HCT116 (cell line): ENCODE data around the gene MEGF6.

Experiments used
- ATF3 ChIP-seq: IDR thresholded peaks from 2 replicates; pipeline ENCODE4 v1.6.1; 2012
- EGR1 ChIP-seq: IDR thresholded peaks from 2 replicates; pipeline ENCODE4 v1.6.1; 2012; ENCODE audit warnings: low read depth
- EZH2 ChIP-seq: fragments of 200-600 bp; sonication (generic); IDR thresholded peaks from 2 replicates; pipeline ENCODE4 v1.6.1; 2017; ENCODE audit warnings: antibody characterized with exemption, mixed run types
- EZH2phosphoT487 ChIP-seq: fragments of 200-600 bp; IDR thresholded peaks from 2 replicates; pipeline ENCODE4 v1.6.1; 2018; ENCODE audit warnings: antibody characterized with exemption, borderline replicate concordance
- JUND ChIP-seq: IDR thresholded peaks from 2 replicates; pipeline ENCODE4 v1.6.1; 2012
- POLR2A ChIP-seq: IDR thresholded peaks from 2 replicates; pipeline ENCODE4 v1.7.0; 2011; ENCODE audit warnings: borderline replicate concordance; ENCODE audit not compliant: insufficient read depth, insufficient read length; ENCODE audit errors: extremely low read depth
- SP1 ChIP-seq: IDR thresholded peaks from 2 replicates; pipeline ENCODE4 v1.6.1; 2012; ENCODE audit warnings: low read depth
- YY1 ChIP-seq: IDR thresholded peaks from 2 replicates; pipeline ENCODE4 v1.6.1; 2011; ENCODE audit warnings: low read length, low read depth, moderate library complexity, mild to moderate bottlenecking; ENCODE audit not compliant: insufficient replicate concordance; ENCODE audit errors: extremely low read depth

- TF ChIP-seq EZH2, result no peak
- TF ChIP-seq ATF3, result no peak
- TF ChIP-seq JUND, result no peak
- no peak for TF ChIP-seq POLR2A
- TF ChIP-seq SP1, result no peak
- TF ChIP-seq YY1, result no peak
- TF ChIP-seq EZH2phosphoT487, result no peak
- no peak for TF ChIP-seq EGR1
These were observed 115.2 kb downstream of the MEGF6 start for GRCh38 chr1:3495776-3496745.
